ENCODE measurements around the gene KDM4C. TPM values are rescaled to one million over a fixed set of nuclear protein-coding genes. Genes with fewer than 3 reads are reported as not detected.

Gene KDM4C
- total RNA-seq, 1 donor from 2014 or later, result 12.7 TPM

DNA sequence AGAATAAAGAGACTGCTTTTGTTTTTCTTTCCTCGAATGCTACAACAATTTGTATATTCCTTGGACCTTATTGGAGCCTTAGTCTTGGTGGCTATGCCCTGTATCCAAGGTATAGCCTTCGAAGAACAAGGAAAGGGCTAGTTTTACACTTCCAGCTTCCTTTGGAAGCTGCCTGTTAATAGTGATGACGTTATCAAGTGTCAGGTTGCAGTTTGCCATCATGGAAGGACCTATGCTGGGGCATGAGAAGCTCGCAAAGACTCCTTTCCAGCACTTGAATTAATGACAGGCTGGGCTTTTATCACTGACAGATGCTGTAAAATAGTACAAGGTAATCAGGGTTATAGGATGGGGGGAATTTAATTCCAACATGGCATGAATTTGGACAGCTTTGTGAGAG, 157.9 kb downstream of the KDM4C start:
- DNase-seq (ENCODE audit: low spot score in 2 of 2), result no peak
- TF ChIP-seq, protein P1, sequence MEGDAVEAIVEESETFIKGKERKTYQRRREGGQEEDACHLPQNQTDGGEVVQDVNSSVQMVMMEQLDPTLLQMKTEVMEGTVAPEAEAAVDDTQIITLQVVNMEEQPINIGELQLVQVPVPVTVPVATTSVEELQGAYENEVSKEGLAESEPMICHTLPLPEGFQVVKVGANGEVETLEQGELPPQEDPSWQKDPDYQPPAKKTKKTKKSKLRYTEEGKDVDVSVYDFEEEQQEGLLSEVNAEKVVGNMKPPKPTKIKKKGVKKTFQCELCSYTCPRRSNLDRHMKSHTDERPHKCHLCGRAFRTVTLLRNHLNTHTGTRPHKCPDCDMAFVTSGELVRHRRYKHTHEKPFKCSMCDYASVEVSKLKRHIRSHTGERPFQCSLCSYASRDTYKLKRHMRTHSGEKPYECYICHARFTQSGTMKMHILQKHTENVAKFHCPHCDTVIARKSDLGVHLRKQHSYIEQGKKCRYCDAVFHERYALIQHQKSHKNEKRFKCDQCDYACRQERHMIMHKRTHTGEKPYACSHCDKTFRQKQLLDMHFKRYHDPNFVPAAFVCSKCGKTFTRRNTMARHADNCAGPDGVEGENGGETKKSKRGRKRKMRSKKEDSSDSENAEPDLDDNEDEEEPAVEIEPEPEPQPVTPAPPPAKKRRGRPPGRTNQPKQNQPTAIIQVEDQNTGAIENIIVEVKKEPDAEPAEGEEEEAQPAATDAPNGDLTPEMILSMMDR (IDR thresholded peaks at IDR 0.05), result no peak

DNA sequence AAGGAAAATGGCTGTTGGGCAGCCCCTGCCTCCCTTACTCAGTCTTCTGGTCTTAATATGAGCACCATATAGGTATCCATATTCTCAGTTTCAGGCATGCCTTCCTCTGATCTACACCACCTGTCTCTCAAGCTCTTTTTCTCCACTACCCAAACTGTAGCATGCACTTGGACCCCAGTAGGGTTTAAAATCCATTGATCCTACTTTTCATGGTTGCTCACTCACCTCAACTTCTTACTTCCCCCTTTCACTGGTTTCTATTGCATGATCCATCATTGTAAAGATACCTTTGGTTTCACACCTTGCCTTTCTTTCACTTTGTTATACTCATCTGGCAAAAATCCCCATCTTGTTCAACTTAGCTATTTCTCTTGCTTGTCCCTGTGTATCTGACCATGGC, 159.4 kb downstream of the KDM4C start:
- Histone ChIP-seq H3K27me3 (no peaks in the 10 kb centered on the region), H3K4me3 (no peak overlapping the region), H3K9me3 (no peaks in the 10 kb centered on the region), H3K4me1 (peaks cover 0 to 5% of the 10 kb centered on the region in 2 donors), H3K27ac (no peak overlapping the region), H3K36me3 (no peaks in the 10 kb centered on the region)
- no peak for DNase-seq (ENCODE audit: low spot score in 2 of 2)
- intact Hi-C loops (cut with DNase I), result no loop called here
- TF ChIP-seq, protein P1 (IDR thresholded peaks at IDR 0.05), result no peak

More for the DNA sequence above, 157.9 kb downstream of the KDM4C start:
- no peak overlapping the region for H3K27ac ChIP-seq
- H3K4me1 ChIP-seq, result peaks cover 0 to 6% of the 10 kb centered on the region in 2 donors
- intact Hi-C loops (cut with DNase I), result no loop called here
- H3K27me3 ChIP-seq, result no peaks in the 10 kb centered on the region
- H3K9me3 ChIP-seq, result no peaks in the 10 kb centered on the region
- no peak overlapping the region for H3K4me3 ChIP-seq
- H3K36me3 ChIP-seq, result no peaks in the 10 kb centered on the region

DNA sequence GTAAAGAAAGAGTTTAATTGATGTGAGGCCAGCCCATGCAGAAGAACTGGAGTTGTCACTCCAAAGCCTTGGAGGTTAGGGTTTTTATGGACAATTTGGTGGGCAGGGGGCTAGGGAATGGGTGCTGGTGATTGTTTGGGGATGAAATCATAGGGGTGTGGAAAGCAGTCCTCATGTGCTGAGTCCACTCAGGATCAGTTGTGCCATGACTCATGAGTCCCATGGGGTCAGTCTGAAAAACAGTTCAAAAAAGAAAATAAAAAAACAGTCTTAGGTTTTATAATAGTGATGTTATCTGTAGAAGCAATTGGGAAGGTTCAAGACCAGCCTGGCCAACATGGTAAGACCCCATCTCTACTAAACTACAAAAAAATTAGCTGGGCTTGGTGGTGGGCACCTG, 162.3 kb downstream of the KDM4C start:
- Histone ChIP-seq H3K9me3 (no peaks in the 10 kb centered on the region), H3K27me3 (no peaks in the 10 kb centered on the region), H3K4me1 (peaks cover 0 to 2% of the 10 kb centered on the region in 2 donors), H3K36me3 (no peaks in the 10 kb centered on the region), H3K27ac (no peak overlapping the region), H3K4me3 (no peak overlapping the region)
- TF ChIP-seq, protein P1 (IDR thresholded peaks at IDR 0.05), result no peak
- intact Hi-C loops (cut with DNase I), result no loop called here
- no peak for DNase-seq (ENCODE audit: low spot score in 2 of 2)

DNA sequence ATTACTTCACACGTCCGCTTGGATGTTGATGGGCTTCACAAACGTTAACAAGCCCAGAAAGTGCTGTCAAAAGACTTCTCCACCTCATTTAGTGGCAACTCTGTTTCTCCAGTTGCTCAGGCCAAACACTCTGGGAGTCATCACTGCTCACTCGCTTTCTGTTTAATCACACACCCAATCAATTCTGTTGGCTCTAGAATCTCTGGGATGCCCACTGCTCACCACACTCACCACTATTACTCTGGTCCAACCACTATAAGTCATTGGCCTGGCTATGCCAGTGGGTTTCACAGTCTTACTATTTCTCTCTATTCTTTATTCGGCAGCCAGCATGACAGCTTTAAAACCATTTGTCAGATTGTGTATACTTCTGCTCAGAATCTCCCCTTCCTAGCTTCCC, 163.5 kb downstream of the KDM4C start:
- no peak for DNase-seq (ENCODE audit: low spot score in 2 of 2)
- Histone ChIP-seq H3K27me3 (no peaks in the 10 kb centered on the region), H3K36me3 (no peaks in the 10 kb centered on the region), H3K9me3 (no peaks in the 10 kb centered on the region), H3K27ac (no peak overlapping the region), H3K4me3 (no peak overlapping the region), H3K4me1 (peaks cover 0 to 2% of the 10 kb centered on the region in 2 donors)
- TF ChIP-seq, protein P1 (IDR thresholded peaks at IDR 0.05), result no peak
- intact Hi-C loops (cut with DNase I), result no loop called here

DNA sequence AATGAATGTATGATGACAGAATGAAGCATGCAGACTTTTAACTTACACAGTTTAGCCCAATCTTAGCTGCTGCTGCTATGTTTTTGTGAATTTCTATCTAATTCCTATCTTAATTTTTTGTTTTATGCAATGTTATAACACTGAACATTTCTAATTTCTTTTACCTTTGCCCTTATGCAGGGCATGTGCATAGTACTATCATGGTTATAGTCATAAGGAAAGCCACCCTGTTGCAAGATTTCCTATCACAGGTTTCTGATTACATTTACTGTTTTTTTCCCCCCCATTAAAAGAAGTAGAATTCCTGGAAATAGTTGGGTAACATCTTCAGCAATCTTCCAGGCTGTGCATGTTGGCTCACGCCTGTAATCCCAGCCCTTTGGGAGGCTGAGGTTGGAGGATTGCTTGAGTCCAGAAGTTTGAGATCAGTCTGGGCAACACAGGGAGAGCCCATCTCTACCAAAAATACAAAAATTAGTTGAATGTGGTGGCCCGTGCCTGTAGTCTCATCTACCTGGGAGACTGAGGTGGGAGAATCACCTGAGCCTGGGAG, 164.4 kb downstream of the KDM4C start:
- Histone ChIP-seq H3K27ac (no peak overlapping the region), H3K4me3 (no peak overlapping the region), H3K4me1 (peaks cover 0 to 2% of the 10 kb centered on the region in 2 donors), H3K36me3 (no peaks in the 10 kb centered on the region), H3K27me3 (no peaks in the 10 kb centered on the region), H3K9me3 (no peaks in the 10 kb centered on the region)
- TF ChIP-seq, protein P1 (IDR thresholded peaks at IDR 0.05), result no peak
- intact Hi-C loops (cut with DNase I), result no loop called here
- DNase-seq (ENCODE audit: low spot score in 2 of 2), result no peak

DNA sequence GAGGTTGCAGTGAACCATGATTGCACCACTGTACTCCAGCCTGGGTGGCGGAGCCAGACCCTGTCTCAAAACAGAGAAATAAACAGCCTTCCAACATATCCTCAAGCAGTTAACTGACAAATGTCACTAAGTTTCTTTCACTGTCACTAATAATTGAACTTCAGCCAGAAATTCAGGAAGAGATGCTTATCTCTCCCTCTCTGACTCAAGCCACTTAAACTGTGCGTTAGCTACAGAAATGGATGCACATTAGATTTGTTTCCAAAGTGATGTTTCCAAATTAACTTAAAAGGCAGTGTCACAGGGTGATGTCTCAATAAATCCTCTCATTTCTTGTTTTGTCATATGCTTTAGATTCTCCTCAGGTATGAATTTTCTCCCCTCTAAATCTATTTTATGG, 164.9 kb downstream of the KDM4C start:
- intact Hi-C loops (cut with DNase I), result no loop called here
- no peaks in the 10 kb centered on the region for H3K9me3 ChIP-seq
- TF ChIP-seq, protein P1 (IDR thresholded peaks at IDR 0.05), result no peak
- no peaks in the 10 kb centered on the region for H3K36me3 ChIP-seq
- no peak overlapping the region for H3K4me3 ChIP-seq
- peaks cover 0 to 2% of the 10 kb centered on the region in 2 donors for H3K4me1 ChIP-seq
- no peak overlapping the region for H3K27ac ChIP-seq
- H3K27me3 ChIP-seq, result no peaks in the 10 kb centered on the region
- no peak for DNase-seq (ENCODE audit: low spot score in 2 of 2)
